ENCODE measurements around the gene LRCH3. TPM values are rescaled to one million over a fixed set of nuclear protein-coding genes. Genes with fewer than 3 reads are reported as not detected.
A peak's percentile ranks its signal among the peaks of the same experiment; 100 is the strongest.
"Not testable (repeated sequence)": the region's sequence is repeated elsewhere in the genome, so short reads cannot be mapped to it uniquely, and the experiment has no call there.

The LRCH3 gene
- polyA plus RNA-seq, 3 donors = 4.1 to 19.4 (median 7.4) TPM

GRCh38 chr3:197886052-197886451, 95.0 kb downstream of the LRCH3 start:
- H4K20me1 ChIP-seq (ENCODE audit: insufficient read depth, low read length); H3K9me3 Mint-ChIP-seq; H3K27ac Mint-ChIP-seq: not testable (repeated sequence)

GRCh38 chr3:197887430-197888053, 96.5 kb downstream of the LRCH3 start:
- H4K20me1 ChIP-seq (ENCODE audit: insufficient read depth, low read length); H3K4me1 ChIP-seq (ENCODE audit: control insufficient read depth in 1 of 2, insufficient read depth in 2 of 2, low read length in 2 of 2); DNase-seq; H3K9me3 Mint-ChIP-seq; H2AFZ ChIP-seq (ENCODE audit: insufficient read depth, low read depth, low read length, poor library complexity, severe bottlenecking); H3K27me3 Mint-ChIP-seq (ENCODE audit: low read depth in 3 of 3); intact Hi-C loops (cut with micrococcal nuclease); H3K27me3 ChIP-seq (ENCODE audit: control insufficient read depth in 2 of 2, insufficient read depth in 2 of 2, low read length in 2 of 2); H3K27ac Mint-ChIP-seq; H3K4me3 ChIP-seq (replicated peaks in 1 of 3; ENCODE audit: low read depth in 2 of 3, low read length in 3 of 3); H3K9ac ChIP-seq (ENCODE audit: insufficient read depth, low read length, poor library complexity, severe bottlenecking); H3K27ac ChIP-seq (ENCODE audit: low read depth in 1 of 2, low read length in 2 of 2); H3K9me3 ChIP-seq (replicated peaks in 1 of 2; ENCODE audit: control insufficient read depth in 1 of 2, insufficient read depth in 1 of 2, low read length in 2 of 2); H3K79me2 ChIP-seq (ENCODE audit: insufficient read depth, low read length); H3K4me1 Mint-ChIP-seq; H3K4me3 Mint-ChIP-seq; H3K4me2 ChIP-seq (replicated peaks; ENCODE audit: extremely low read depth, low read length, poor library complexity, severe bottlenecking): not testable (repeated sequence)
- peaks cover 9 to 41% of the 10 kb centered on the region in 2 donors for H3K36me3 ChIP-seq (replicated peaks in 1 of 2; ENCODE audit: control insufficient read depth in 1 of 2, insufficient read depth in 2 of 2, low read length in 2 of 2)
- WGBS (ENCODE audit: insufficient coverage) = 100% methylated on average over 2 of the region's 5 CpGs
- peaks cover 29 to 31% of the 10 kb centered on the region in 2 donors for H3K36me3 Mint-ChIP-seq

More at GRCh38 chr3:197886052-197886451, 95.0 kb downstream of the LRCH3 start:
- DNase-seq; H3K4me3 Mint-ChIP-seq; H3K4me3 ChIP-seq (replicated peaks in 1 of 3; ENCODE audit: low read depth in 2 of 3, low read length in 3 of 3); H3K27ac ChIP-seq (ENCODE audit: low read depth in 1 of 2, low read length in 2 of 2); H3K4me2 ChIP-seq (replicated peaks; ENCODE audit: extremely low read depth, low read length, poor library complexity, severe bottlenecking); H3K9ac ChIP-seq (ENCODE audit: insufficient read depth, low read length, poor library complexity, severe bottlenecking); H3K79me2 ChIP-seq (ENCODE audit: insufficient read depth, low read length); H2AFZ ChIP-seq (ENCODE audit: insufficient read depth, low read depth, low read length, poor library complexity, severe bottlenecking); intact Hi-C loops (cut with micrococcal nuclease); H3K27me3 ChIP-seq (ENCODE audit: control insufficient read depth in 2 of 2, insufficient read depth in 2 of 2, low read length in 2 of 2); H3K27me3 Mint-ChIP-seq (ENCODE audit: low read depth in 3 of 3); H3K9me3 ChIP-seq (replicated peaks in 1 of 2; ENCODE audit: control insufficient read depth in 1 of 2, insufficient read depth in 1 of 2, low read length in 2 of 2): not testable (repeated sequence)
- H3K4me1 ChIP-seq (ENCODE audit: control insufficient read depth in 1 of 2, insufficient read depth in 2 of 2, low read length in 2 of 2) = peaks cover 8 to 14% of the 10 kb centered on the region in 2 donors
- H3K36me3 Mint-ChIP-seq = peaks cover 29 to 41% of the 10 kb centered on the region in 2 donors
- WGBS (ENCODE audit: insufficient coverage) = no CpG with 5 or more reads among the region's 1 CpG
- peaks cover 9 to 47% of the 10 kb centered on the region in 2 donors for H3K36me3 ChIP-seq (replicated peaks in 1 of 2; ENCODE audit: control insufficient read depth in 1 of 2, insufficient read depth in 2 of 2, low read length in 2 of 2)
- peaks cover 16% of the 10 kb centered on the region for H3K4me1 Mint-ChIP-seq

DNA sequence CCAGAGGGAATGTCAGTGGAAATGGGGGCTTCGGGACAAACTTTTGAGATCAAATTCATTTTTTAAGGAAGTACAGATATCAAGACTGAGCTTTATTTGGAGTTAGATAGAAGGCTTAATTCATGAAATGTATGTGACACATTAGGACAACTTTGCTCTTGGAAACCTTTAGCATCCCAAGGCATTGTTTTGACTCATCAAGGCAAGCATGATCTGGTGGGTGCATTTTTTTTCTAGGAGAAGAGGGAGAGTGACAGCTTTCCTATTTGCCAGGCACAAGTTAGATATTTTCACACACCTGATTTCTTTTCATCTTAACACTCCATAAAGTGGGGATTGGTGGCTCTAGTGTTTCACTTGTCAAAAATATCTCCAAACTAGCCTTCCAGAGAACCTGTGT, 97.5 kb downstream of the LRCH3 start:
- no peaks in the 10 kb centered on the region for H3K9me3 ChIP-seq (replicated peaks in 1 of 2; ENCODE audit: control insufficient read depth in 1 of 2, insufficient read depth in 1 of 2, low read length in 2 of 2)
- H3K9ac ChIP-seq (ENCODE audit: insufficient read depth, low read length, poor library complexity, severe bottlenecking) = no peak overlapping the region
- H3K79me2 ChIP-seq (ENCODE audit: insufficient read depth, low read length) = no peaks in the 10 kb centered on the region
- Mint-ChIP-seq H3K27ac (peak overlapping the region in 1 of 7 donors; percentile 11), H3K4me3 (no peak overlapping the region), H3K36me3 (peaks cover 25 to 26% of the 10 kb centered on the region in 2 donors), H3K9me3 (no peaks in the 10 kb centered on the region), H3K4me1 (no peaks in the 10 kb centered on the region), H3K27me3 (ENCODE audit: low read depth in 3 of 3) (peaks cover 0 to 3% (median 0%) of the 10 kb centered on the region in 3 donors)
- H2AFZ ChIP-seq (ENCODE audit: insufficient read depth, low read depth, low read length, poor library complexity, severe bottlenecking) = no peak overlapping the region
- no peaks in the 10 kb centered on the region for H3K27me3 ChIP-seq (ENCODE audit: control insufficient read depth in 2 of 2, insufficient read depth in 2 of 2, low read length in 2 of 2)
- no peak for DNase-seq
- H3K36me3 ChIP-seq (replicated peaks in 1 of 2; ENCODE audit: control insufficient read depth in 1 of 2, insufficient read depth in 2 of 2, low read length in 2 of 2) = peaks cover 8 to 39% of the 10 kb centered on the region in 2 donors
- H3K4me1 ChIP-seq (ENCODE audit: control insufficient read depth in 1 of 2, insufficient read depth in 2 of 2, low read length in 2 of 2) = no peaks in the 10 kb centered on the region
- H3K4me3 ChIP-seq (replicated peaks in 1 of 3; ENCODE audit: low read depth in 2 of 3, low read length in 3 of 3) = no peak overlapping the region
- no peaks in the 10 kb centered on the region for H4K20me1 ChIP-seq (ENCODE audit: insufficient read depth, low read length)
- WGBS (ENCODE audit: insufficient coverage) = 100% methylated on average over 1 of the region's 1 CpG
- TF ChIP-seq, protein P1, sequence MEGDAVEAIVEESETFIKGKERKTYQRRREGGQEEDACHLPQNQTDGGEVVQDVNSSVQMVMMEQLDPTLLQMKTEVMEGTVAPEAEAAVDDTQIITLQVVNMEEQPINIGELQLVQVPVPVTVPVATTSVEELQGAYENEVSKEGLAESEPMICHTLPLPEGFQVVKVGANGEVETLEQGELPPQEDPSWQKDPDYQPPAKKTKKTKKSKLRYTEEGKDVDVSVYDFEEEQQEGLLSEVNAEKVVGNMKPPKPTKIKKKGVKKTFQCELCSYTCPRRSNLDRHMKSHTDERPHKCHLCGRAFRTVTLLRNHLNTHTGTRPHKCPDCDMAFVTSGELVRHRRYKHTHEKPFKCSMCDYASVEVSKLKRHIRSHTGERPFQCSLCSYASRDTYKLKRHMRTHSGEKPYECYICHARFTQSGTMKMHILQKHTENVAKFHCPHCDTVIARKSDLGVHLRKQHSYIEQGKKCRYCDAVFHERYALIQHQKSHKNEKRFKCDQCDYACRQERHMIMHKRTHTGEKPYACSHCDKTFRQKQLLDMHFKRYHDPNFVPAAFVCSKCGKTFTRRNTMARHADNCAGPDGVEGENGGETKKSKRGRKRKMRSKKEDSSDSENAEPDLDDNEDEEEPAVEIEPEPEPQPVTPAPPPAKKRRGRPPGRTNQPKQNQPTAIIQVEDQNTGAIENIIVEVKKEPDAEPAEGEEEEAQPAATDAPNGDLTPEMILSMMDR (IDR thresholded peaks at IDR 0.05) = no peak
- intact Hi-C loops (cut with micrococcal nuclease) = no loop called here
- no peak overlapping the region for H3K27ac ChIP-seq (ENCODE audit: low read depth in 1 of 2, low read length in 2 of 2)
- H3K4me2 ChIP-seq (replicated peaks; ENCODE audit: extremely low read depth, low read length, poor library complexity, severe bottlenecking) = no peak overlapping the region
